Stimulated activated CD8-positive, alpha-beta memory T cell treated with anti-CD3 and anti-CD28 coated beads, Interleukin-12 subunit alpha, Interleukin-12 subunit beta, amount 100 ng/mL, for 24 hours (primary cell): ENCODE data around the gene MAP4K1.
"Not testable (repeated sequence)": the region's sequence is repeated elsewhere in the genome, so short reads cannot be mapped to it uniquely, and the experiment has no call there.

Source experiments
- DNase-seq: peaks from one replicate; pipeline ENCODE4 v3.0.0-alpha.2; 2020; ENCODE audit errors: extremely low read depth

Gene MAP4K1

GRCh38 chr19:38624822-38625221 is 7.1 kb upstream of the MAP4K1 start:
- no peak for DNase-seq

- DNase-seq = no peak
Measured at GRCh38 chr19:38619361-38620174, 1.8 kb upstream of the MAP4K1 start.

- DNase-seq = peak; percentile 93
Measured at GRCh38 chr19:38618590-38619360, 1.0 kb upstream of the MAP4K1 start, which contains the start of gene EIF3K. Gene EIF3K, plus strand, starts transcription at chr19:38619188. Its CDS starts 81 bp downstream, at chr19:38619269.

- DNase-seq = no peak
Measured at GRCh38 chr19:38617283-38617763, 430 bp downstream of the MAP4K1 start.

GRCh38 chr19:38616265-38616664 is 1.5 kb downstream of the MAP4K1 start:
- DNase-seq = no peak

- DNase-seq = no peak
Measured at GRCh38 chr19:38615007-38615581, 2.7 kb downstream of the MAP4K1 start.

GRCh38 chr19:38614289-38614688 is 3.5 kb downstream of the MAP4K1 start:
- DNase-seq = no peak

GRCh38 chr19:38606131-38606530 is 11.6 kb downstream of the MAP4K1 start:
- DNase-seq = no peak

GRCh38 chr19:38602856-38603255 is 14.9 kb downstream of the MAP4K1 start:
- not testable (repeated sequence) for DNase-seq

- no peak for DNase-seq
Measured at GRCh38 chr19:38599722-38600121, 18.0 kb downstream of the MAP4K1 start.

- DNase-seq = no peak
Measured at GRCh38 chr19:38597075-38597474, 20.7 kb downstream of the MAP4K1 start.

- no peak for DNase-seq
Measured at GRCh38 chr19:38596057-38596981, 21.4 kb downstream of the MAP4K1 start.

- DNase-seq = no peak
Measured at GRCh38 chr19:38592940-38593339, 24.8 kb downstream of the MAP4K1 start.

GRCh38 chr19:38588041-38588440 is 29.7 kb downstream of the MAP4K1 start:
- no peak for DNase-seq

- DNase-seq = no peak
Measured at GRCh38 chr19:38587562-38587961, 30.2 kb downstream of the MAP4K1 start.

- no peak for DNase-seq
Measured at GRCh38 chr19:38583985-38584305, 33.8 kb downstream of the MAP4K1 start.

- no peak for DNase-seq
Measured at GRCh38 chr19:38583219-38583984, 34.4 kb downstream of the MAP4K1 start.

GRCh38 chr19:38580080-38580479 is 37.7 kb downstream of the MAP4K1 start:
- DNase-seq = no peak

GRCh38 chr19:38579304-38579703 is 38.4 kb downstream of the MAP4K1 start:
- DNase-seq = not testable (repeated sequence)

- DNase-seq = no peak
Measured at GRCh38 chr19:38577826-38578225, 39.9 kb downstream of the MAP4K1 start.

- no peak for DNase-seq
Measured at GRCh38 chr19:38571682-38572081, 46.1 kb downstream of the MAP4K1 start.
